Lower lobe of right lung (tissue), 2 donors: ENCODE measurements around the gene FEZF1. TPM values are rescaled to one million over a fixed set of nuclear protein-coding genes. Genes with fewer than 3 reads are reported as not detected.

ENCODE experiments used
- ATAC-seq, 2 donors: fragments of 200-7000 bp; cut with Tn5 transposase; one replicate each; pipeline ENCODE4 v1.9.1; 2020 to 2022; ENCODE audit warnings: mild to moderate bottlenecking in 2 of 2, moderate library complexity in 2 of 2
- DNase-seq: peaks from one replicate; pipeline ENCODE4 v3.0.0-alpha.2; 2020
- H3K27ac ChIP-seq: fragments of 200-600 bp; one replicate; pipeline ENCODE4 v1.8.0; 2022
- H3K27me3 ChIP-seq: fragments of 200-600 bp; one replicate; pipeline ENCODE4 v1.8.0; 2022; ENCODE audit warnings: low read depth
- H3K36me3 ChIP-seq: fragments of 200-600 bp; one replicate; pipeline ENCODE4 v1.8.0; 2022; ENCODE audit warnings: mild to moderate bottlenecking
- H3K4me1 ChIP-seq: fragments of 200-600 bp; one replicate; pipeline ENCODE4 v1.8.0; 2022
- H3K4me3 ChIP-seq: fragments of 200-600 bp; one replicate; pipeline ENCODE4 v1.8.0; 2022; ENCODE audit warnings: mild to moderate bottlenecking
- H3K9me3 ChIP-seq: fragments of 200-600 bp; one replicate; pipeline ENCODE4 v1.8.0; 2022
- intact Hi-C: fragments of 100-400 bp; cut with DNase I; formaldehyde crosslinking; loops from one replicate; pipeline ENCODE4 v1.11.0; 2022
- total RNA-seq: library from RNA; stranded (reverse); fragmentation: NEBNext Ultra II Directional; extraction: Animal tissue kit (Norgen Biotek cat#: 25700); gene quantifications from one replicate; pipeline ENCODE4 v1.2.1, GENCODE V29; 2021
- TF ChIP-seq, protein P1 (sequence below): fragments of 200-600 bp; IDR thresholded peaks from one replicate; pipeline ENCODE4 v1.8.0; 2022; ENCODE audit warnings: antibody characterized with exemption, mild to moderate bottlenecking
- donor health status: DM: no; HTN: yes; CAD: no; lungs with severe emphysema.

FEZF1 gene
- total RNA-seq, 1 donor from 2014 or later, result not detected

DNA sequence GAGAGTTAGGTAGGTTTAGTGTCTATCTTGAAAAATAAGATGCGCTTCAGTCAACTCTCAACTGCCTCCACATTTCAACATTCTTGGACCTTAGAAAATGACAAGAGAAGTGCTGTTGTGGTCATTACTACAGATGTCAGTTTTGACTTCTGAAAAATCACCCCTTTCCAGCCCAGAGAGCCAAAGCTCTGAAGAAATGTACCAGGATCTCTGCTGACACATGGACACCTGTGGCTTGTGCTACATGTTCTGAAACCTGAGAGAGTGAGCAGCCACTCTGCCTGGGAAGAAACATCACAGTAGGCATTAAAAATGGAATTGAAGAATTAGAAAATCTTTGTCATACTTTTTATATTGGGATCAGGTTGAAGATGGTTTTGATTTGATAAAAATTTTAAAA, 35.9 kb upstream of the FEZF1 start:
- DNase-seq (no peak), ATAC-seq (no peak)
- H3K4me1 ChIP-seq, result no peaks in the 10 kb centered on the region
- TF ChIP-seq, protein P1, sequence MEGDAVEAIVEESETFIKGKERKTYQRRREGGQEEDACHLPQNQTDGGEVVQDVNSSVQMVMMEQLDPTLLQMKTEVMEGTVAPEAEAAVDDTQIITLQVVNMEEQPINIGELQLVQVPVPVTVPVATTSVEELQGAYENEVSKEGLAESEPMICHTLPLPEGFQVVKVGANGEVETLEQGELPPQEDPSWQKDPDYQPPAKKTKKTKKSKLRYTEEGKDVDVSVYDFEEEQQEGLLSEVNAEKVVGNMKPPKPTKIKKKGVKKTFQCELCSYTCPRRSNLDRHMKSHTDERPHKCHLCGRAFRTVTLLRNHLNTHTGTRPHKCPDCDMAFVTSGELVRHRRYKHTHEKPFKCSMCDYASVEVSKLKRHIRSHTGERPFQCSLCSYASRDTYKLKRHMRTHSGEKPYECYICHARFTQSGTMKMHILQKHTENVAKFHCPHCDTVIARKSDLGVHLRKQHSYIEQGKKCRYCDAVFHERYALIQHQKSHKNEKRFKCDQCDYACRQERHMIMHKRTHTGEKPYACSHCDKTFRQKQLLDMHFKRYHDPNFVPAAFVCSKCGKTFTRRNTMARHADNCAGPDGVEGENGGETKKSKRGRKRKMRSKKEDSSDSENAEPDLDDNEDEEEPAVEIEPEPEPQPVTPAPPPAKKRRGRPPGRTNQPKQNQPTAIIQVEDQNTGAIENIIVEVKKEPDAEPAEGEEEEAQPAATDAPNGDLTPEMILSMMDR, result no peak
- intact Hi-C loops, result no loop called here
- peaks cover 6% of the 10 kb centered on the region for H3K36me3 ChIP-seq
- H3K27ac ChIP-seq, result no peak overlapping the region
- H3K9me3 ChIP-seq, result no peaks in the 10 kb centered on the region
- no peaks in the 10 kb centered on the region for H3K27me3 ChIP-seq
- no peak overlapping the region for H3K4me3 ChIP-seq

DNA sequence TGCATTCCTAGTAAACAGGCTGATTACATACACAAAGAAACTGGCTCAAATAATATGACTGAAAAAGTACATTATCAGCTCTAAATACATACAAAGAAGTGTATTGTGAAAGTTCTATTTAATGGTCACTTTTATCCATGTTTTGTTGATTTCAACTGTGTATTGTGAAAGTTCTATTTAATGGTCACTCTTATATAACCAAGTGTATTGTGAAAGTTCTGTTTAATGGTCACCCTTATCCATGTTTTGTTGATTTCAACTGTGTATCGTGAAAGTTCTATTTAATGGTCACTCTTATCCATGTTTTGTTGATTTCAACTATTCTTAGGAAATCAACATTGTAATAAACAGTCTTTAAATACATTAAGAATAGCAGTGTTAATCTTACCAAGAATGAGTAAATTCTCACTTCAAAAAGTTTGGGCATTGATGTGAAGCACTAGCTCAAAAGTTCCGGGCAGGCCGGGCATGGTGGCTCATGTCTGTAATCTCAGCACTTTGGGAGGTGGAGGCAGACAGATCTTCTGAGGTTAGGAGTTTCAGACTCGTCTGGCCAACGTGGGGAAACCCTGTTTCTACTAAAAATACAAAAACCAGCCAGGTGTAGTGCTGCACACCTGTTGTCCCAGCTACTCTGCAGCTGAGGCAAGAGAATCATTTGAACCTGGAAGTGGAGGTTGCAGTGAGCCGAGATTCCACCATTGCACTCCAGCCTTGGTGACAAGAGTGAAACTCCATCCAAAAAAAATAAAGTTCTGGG, 34.8 kb upstream of the FEZF1 start:
- Histone ChIP-seq H3K4me1 (no peaks in the 10 kb centered on the region), H3K27me3 (no peaks in the 10 kb centered on the region), H3K4me3 (no peak overlapping the region), H3K9me3 (no peaks in the 10 kb centered on the region), H3K27ac (no peak overlapping the region), H3K36me3 (peaks cover 3% of the 10 kb centered on the region)
- TF ChIP-seq, protein P1, result no peak
- no peak for DNase-seq
- intact Hi-C loops, result no loop called here
- no peak for ATAC-seq

DNA sequence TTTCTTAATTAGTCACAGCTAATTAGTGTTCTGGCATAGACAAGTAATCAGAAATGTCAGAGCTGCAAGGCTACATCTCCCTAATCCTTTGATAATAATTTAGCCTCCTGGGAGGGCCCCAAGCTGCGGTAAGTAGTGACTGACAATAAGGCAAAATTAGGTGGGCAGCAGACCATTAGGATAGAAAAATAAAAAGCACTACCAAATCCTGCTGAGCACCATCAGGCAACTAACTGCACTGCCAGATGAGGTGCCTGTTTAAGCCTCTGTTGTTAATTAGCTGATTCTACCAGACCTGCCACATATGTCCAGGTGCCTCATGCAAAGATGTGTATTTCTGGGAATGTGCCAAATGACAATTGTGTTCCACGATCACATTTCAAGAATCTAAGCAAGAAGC, 32.5 kb upstream of the FEZF1 start:
- no peaks in the 10 kb centered on the region for H3K4me1 ChIP-seq
- TF ChIP-seq, protein P1, result no peak
- DNase-seq (no peak), ATAC-seq (no peak)
- H3K27ac ChIP-seq, result no peak overlapping the region
- no peaks in the 10 kb centered on the region for H3K27me3 ChIP-seq
- no peak overlapping the region for H3K4me3 ChIP-seq
- intact Hi-C loops, result no loop called here
- no peaks in the 10 kb centered on the region for H3K9me3 ChIP-seq
- H3K36me3 ChIP-seq, result no peaks in the 10 kb centered on the region

DNA sequence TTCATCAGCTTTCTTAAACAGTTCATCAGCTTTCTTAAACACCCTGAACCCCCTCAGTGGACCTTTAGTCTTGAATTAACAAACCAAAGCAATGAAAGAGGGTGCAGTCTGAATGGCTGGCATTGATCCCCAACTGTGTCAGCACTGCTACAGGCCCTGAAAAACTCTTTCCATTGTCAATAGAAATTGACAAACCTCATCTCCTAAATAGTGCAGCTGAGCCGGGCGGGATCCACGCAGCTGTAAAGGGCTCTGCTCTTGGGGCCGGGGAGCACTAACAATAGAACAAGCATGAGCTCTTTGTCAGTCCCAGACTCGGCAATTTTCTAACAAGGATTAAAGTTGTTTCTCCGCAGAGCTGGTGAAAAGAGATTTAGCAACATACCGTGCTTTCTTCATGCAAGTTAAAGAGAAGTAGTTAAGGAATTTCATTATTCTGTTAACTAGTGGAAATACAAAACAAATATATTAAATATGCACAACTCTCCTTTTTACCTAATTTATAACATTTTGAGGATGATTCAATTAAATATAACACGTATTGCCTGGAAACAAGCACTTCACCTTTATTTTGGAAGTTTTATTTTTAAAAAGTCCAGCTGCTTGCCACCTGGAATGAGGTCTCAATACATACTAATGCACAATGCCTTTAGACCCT, 24.7 kb upstream of the FEZF1 start:
- no peak for ATAC-seq
- H3K4me1 ChIP-seq, result no peaks in the 10 kb centered on the region
- no peak for DNase-seq
- H3K27ac ChIP-seq, result no peak overlapping the region
- H3K27me3 ChIP-seq, result no peaks in the 10 kb centered on the region
- TF ChIP-seq, protein P1, result no peak
- no peaks in the 10 kb centered on the region for H3K9me3 ChIP-seq
- H3K4me3 ChIP-seq, result no peak overlapping the region
- H3K36me3 ChIP-seq, result no peaks in the 10 kb centered on the region
- intact Hi-C loops, result no loop called here

DNA sequence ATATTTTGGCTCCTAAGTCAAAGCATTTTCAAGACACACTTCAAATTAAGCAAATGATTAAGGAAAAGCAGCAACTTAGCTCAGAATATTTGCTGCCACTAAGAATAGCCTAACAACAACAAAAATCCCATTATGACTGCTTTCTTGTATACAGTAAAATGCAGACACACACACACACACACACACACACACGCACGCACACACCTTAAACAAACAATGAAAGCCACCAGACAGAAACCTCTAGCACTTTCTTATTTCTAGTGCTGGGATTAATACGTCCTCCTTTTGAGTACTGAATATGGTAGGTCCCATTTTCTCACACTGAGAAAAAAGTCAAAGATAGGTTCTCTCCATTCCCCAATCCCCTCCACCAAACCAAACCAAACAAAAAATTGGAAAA, 23.4 kb upstream of the FEZF1 start:
- DNase-seq, result no peak
- intact Hi-C loops, result no loop called here

More for the DNA sequence above, 23.4 kb upstream of the FEZF1 start:
- Histone ChIP-seq H3K27me3 (no peaks in the 10 kb centered on the region), H3K4me3 (no peak overlapping the region), H3K27ac (no peak overlapping the region), H3K9me3 (no peaks in the 10 kb centered on the region), H3K36me3 (no peaks in the 10 kb centered on the region), H3K4me1 (no peaks in the 10 kb centered on the region)
- ATAC-seq, result no peak
- TF ChIP-seq, protein P1, result no peak
